Uterus (tissue), 2 donors: Measurements from ENCODE around the gene PLAU.
"Not testable (repeated sequence)": the region's sequence is repeated elsewhere in the genome, so short reads cannot be mapped to it uniquely, and the experiment has no call there.

Source experiments
- POLR2A ChIP-seq, 2 donors: fragments of 450-650 bp; IDR thresholded peaks; one replicate each; pipeline ENCODE4 v1.6.1; 2016; ENCODE audit warnings: antibody characterized with exemption in 2 of 2, mild to moderate bottlenecking in 1 of 2, moderate library complexity in 1 of 2
- TF ChIP-seq, protein P1 (sequence below), 4 experiments: fragments of 200-600 bp in 2 of 4; fragments of 450-650 bp in 2 of 4; sonication (generic) in 2 of 4; IDR thresholded peaks; one replicate each; pipeline ENCODE4 v1.5.1; 2016 to 2019; ENCODE audit warnings: antibody characterized with exemption in 4 of 4, mild to moderate bottlenecking in 2 of 4, moderate library complexity in 1 of 4

DNA sequence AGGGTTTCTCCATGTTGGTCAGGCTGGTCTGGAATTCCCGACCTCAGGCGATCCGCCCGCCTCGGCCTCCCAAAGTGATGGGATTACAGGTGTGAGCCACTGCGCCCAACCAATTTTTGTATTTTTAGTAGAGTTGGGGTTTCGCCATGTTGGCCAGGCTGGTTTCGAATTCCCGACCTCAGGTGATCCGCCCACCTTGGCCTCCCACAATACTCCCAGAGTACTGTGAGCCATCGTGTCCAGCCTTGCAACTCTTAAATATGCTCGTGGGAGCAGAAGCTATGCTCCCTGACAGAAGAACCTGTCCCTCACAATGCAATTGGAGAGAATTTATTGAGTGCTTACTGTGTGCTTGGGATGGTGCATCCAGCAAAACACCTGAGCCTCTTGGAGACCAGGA, 52.6 kb downstream of the PLAU start:
- TF ChIP-seq, protein P1, sequence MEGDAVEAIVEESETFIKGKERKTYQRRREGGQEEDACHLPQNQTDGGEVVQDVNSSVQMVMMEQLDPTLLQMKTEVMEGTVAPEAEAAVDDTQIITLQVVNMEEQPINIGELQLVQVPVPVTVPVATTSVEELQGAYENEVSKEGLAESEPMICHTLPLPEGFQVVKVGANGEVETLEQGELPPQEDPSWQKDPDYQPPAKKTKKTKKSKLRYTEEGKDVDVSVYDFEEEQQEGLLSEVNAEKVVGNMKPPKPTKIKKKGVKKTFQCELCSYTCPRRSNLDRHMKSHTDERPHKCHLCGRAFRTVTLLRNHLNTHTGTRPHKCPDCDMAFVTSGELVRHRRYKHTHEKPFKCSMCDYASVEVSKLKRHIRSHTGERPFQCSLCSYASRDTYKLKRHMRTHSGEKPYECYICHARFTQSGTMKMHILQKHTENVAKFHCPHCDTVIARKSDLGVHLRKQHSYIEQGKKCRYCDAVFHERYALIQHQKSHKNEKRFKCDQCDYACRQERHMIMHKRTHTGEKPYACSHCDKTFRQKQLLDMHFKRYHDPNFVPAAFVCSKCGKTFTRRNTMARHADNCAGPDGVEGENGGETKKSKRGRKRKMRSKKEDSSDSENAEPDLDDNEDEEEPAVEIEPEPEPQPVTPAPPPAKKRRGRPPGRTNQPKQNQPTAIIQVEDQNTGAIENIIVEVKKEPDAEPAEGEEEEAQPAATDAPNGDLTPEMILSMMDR (IDR thresholded peaks at IDR 0.05): not testable (repeated sequence)
- TF ChIP-seq POLR2A (IDR thresholded peaks at IDR 0.05): not testable (repeated sequence)
